Activated B cell treated with CpG ODN at 0.5 μM for 24 hours (primary cell): ENCODE data around the gene SCGN. TPM values are rescaled to one million over a fixed set of nuclear protein-coding genes. Genes with fewer than 3 reads are reported as not detected.

Source experiments
- ATAC-seq: fragments of 200-7000 bp; cut with Tn5 transposase; one replicate; pipeline ENCODE4 v1.10.0; 2021; ENCODE audit warnings: low read depth, mild to moderate bottlenecking, moderate library complexity
- CTCF ChIA-PET: fragments of 350-600 bp; sonication (Branson Sonifier 250); formaldehyde crosslinking; loops from one replicate; lab custom pipeline; 2021; ENCODE audit warnings: antibody characterized with exemption; lab: Charles Lee
- POLR2A ChIA-PET: fragments of 350-600 bp; sonication (Branson Sonifier 250); formaldehyde crosslinking; loops from one replicate; lab custom pipeline; 2021; ENCODE audit warnings: antibody characterized with exemption; lab: Charles Lee
- DNase-seq: peaks from one replicate; pipeline ENCODE4 v3.0.0; 2022
- H3K27ac Mint-ChIP-seq: one replicate; pipeline ENCODE4 v1.8.0; 2020; ENCODE audit warnings: mixed read lengths
- H3K27me3 Mint-ChIP-seq: one replicate; pipeline ENCODE4 v1.8.0; 2021; ENCODE audit warnings: mixed read lengths
- H3K36me3 Mint-ChIP-seq: one replicate; pipeline ENCODE4 v1.8.0; 2021; ENCODE audit warnings: low read depth, mixed read lengths
- H3K4me1 Mint-ChIP-seq: one replicate; pipeline ENCODE4 v1.8.0; 2021; ENCODE audit warnings: mixed read lengths
- H3K4me3 Mint-ChIP-seq: one replicate; pipeline ENCODE4 v1.8.0; 2020; ENCODE audit warnings: mild to moderate bottlenecking, mixed read lengths
- H3K9me3 Mint-ChIP-seq: one replicate; pipeline ENCODE4 v1.8.0; 2020; ENCODE audit warnings: mixed read lengths
- intact Hi-C: fragments of 100-400 bp; cut with micrococcal nuclease; formaldehyde crosslinking; loops from one replicate; pipeline ENCODE4 v1.15.1; 2024
- total RNA-seq: library from RNA; stranded (reverse); gene quantifications from 2 replicates; pipeline ENCODE4 v1.2.3, GENCODE V29; 2022
- TF ChIP-seq, protein P1 (sequence below): fragments of 200-600 bp; IDR thresholded peaks from one replicate; pipeline ENCODE4 v1.8.0; 2022; ENCODE audit warnings: antibody characterized with exemption, mild to moderate bottlenecking

SCGN gene
- total RNA-seq, 1 donor from 2014 or later = not detected

- no peak for DNase-seq
- Mint-ChIP-seq H3K27me3 (peaks cover 15% of the 10 kb centered on the region), H3K4me1 (no peaks in the 10 kb centered on the region), H3K27ac (no peak overlapping the region), H3K36me3 (no peaks in the 10 kb centered on the region), H3K4me3 (no peak overlapping the region), H3K9me3 (no peaks in the 10 kb centered on the region)
- POLR2A ChIA-PET = interaction anchor here (0.8 kb wide), 1 partner anchor 274 kb away, joined by 4 read pairs; no protein-coding TSS in a partner anchor
- intact Hi-C loops = loop anchor here (2.0 to 5.0 kb wide), 2 partner anchors 441 to 495 kb away; partner anchors contain the start of gene CARMIL1
- CTCF ChIA-PET = interaction anchor here (0.6 to 4.6 kb wide), 13 partner anchors 9 to 495 kb away, joined by 3 to 59 read pairs (median 3); no protein-coding TSS in a partner anchor
- TF ChIP-seq, protein P1, sequence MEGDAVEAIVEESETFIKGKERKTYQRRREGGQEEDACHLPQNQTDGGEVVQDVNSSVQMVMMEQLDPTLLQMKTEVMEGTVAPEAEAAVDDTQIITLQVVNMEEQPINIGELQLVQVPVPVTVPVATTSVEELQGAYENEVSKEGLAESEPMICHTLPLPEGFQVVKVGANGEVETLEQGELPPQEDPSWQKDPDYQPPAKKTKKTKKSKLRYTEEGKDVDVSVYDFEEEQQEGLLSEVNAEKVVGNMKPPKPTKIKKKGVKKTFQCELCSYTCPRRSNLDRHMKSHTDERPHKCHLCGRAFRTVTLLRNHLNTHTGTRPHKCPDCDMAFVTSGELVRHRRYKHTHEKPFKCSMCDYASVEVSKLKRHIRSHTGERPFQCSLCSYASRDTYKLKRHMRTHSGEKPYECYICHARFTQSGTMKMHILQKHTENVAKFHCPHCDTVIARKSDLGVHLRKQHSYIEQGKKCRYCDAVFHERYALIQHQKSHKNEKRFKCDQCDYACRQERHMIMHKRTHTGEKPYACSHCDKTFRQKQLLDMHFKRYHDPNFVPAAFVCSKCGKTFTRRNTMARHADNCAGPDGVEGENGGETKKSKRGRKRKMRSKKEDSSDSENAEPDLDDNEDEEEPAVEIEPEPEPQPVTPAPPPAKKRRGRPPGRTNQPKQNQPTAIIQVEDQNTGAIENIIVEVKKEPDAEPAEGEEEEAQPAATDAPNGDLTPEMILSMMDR = no peak
- ATAC-seq = no peak
Measured at GRCh38 chr6:25717866-25718740, 66.1 kb downstream of the SCGN start.

DNA sequence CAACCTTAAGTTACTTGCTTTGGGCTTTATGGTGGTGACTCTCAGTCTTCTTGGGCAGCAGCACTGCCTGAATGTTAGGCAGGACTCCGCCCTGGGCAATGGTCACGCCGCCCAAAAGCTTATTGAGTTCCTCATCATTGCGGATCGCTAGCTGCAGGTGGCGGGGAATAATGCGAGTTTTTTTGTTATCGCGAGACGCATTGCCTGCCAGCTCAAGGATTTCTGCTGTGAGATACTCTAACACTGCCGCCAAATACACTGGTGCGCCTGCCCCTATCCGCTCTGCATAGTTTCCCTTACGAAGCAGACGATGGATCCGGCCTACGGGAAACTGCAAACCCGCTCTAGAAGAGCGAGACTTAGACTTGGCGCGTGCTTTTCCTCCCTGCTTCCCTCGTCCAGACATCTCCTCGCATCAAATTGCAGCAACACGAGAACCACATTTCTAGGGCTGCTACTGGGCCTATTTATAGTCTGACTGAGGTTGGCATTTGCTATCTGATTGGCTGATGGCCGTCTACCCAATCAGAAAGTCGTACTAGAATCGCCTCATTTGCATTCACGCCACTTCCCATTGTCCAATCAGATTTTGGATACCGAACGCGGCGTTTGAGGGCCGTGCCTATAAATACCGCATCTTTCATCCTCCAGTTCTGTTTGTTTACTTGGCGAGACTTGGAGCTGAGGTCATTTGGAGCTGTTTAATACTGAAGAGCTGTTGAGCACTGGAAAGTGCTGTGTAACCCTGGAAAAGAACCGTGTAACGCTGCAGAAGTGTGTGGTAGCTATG, 74.3 kb downstream of the SCGN start:
- Mint-ChIP-seq H3K27me3 (peaks cover 29% of the 10 kb centered on the region), H3K4me1 (no peaks in the 10 kb centered on the region), H3K36me3 (no peaks in the 10 kb centered on the region), H3K4me3 (no peak overlapping the region), H3K9me3 (no peaks in the 10 kb centered on the region), H3K27ac (no peak overlapping the region)
- CTCF ChIA-PET = no interaction called here
- ATAC-seq (no peak), DNase-seq (no peak)
- POLR2A ChIA-PET = no interaction called here
- intact Hi-C loops = loop anchor here (10.0 kb wide), 1 partner anchor 368 kb away; no protein-coding TSS in a partner anchor
- TF ChIP-seq, protein P1 = no peak

GRCh38 chr6:25727028-25727427, 75.0 kb downstream of the SCGN start:
- POLR2A ChIA-PET = no interaction called here
- no peak for DNase-seq
- H3K36me3 Mint-ChIP-seq = no peaks in the 10 kb centered on the region
- CTCF ChIA-PET = interaction anchor here (0.9 kb wide), 1 partner anchor 9 kb away, joined by 3 read pairs; no protein-coding TSS in a partner anchor
- H3K9me3 Mint-ChIP-seq = peaks cover 2% of the 10 kb centered on the region
- no peak overlapping the region for H3K27ac Mint-ChIP-seq
- peaks cover 35% of the 10 kb centered on the region for H3K27me3 Mint-ChIP-seq
- TF ChIP-seq, protein P1 = no peak
- ATAC-seq = no peak
- intact Hi-C loops = loop anchor here (10.0 kb wide), 1 partner anchor 368 kb away; no protein-coding TSS in a partner anchor
- H3K4me1 Mint-ChIP-seq = no peaks in the 10 kb centered on the region
- no peak overlapping the region for H3K4me3 Mint-ChIP-seq

GRCh38 chr6:25730907-25731306, 78.9 kb downstream of the SCGN start:
- peaks cover 2% of the 10 kb centered on the region for H3K9me3 Mint-ChIP-seq
- TF ChIP-seq, protein P1 = no peak
- H3K4me3 Mint-ChIP-seq = no peak overlapping the region
- ATAC-seq (no peak), DNase-seq (no peak)
- no peaks in the 10 kb centered on the region for H3K4me1 Mint-ChIP-seq
- CTCF ChIA-PET = interaction anchor here (1.0 kb wide), 1 partner anchor 12 kb away, joined by 4 read pairs; no protein-coding TSS in a partner anchor
- H3K27ac Mint-ChIP-seq = no peak overlapping the region
- H3K27me3 Mint-ChIP-seq = peaks cover 46% of the 10 kb centered on the region
- intact Hi-C loops = no loop called here
- H3K36me3 Mint-ChIP-seq = peaks cover 1% of the 10 kb centered on the region
- POLR2A ChIA-PET = no interaction called here
